ENCODE data around the gene DHRS7C.

The DHRS7C gene

DNA sequence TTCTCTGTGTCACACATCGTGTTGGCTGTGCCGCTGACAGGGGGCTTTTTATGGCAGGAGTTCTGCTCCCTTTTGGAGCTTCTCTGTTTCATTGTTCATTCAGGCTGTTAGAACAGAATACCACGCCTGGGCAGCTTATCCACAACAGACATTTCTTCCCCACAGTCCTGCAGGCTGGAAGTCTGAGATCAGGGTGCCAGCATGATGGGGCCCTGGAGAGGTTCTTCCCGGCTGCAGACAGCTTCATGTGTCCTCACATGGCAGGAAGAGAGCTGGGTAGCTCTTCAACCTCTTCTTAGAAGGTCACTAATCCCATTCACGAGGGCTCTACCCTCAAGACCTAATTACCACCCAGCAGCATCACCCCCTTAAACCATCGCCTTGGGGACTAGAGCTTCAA is 65.1 kb downstream of the DHRS7C start:
- DNase-seq (ENCODE audit: low read depth): no peak
- H3K4me3 ChIP-seq (ENCODE audit: low read depth, low read length): no peak overlapping the region
- TF ChIP-seq, protein P1, sequence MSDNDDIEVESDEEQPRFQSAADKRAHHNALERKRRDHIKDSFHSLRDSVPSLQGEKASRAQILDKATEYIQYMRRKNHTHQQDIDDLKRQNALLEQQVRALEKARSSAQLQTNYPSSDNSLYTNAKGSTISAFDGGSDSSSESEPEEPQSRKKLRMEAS (IDR thresholded peaks at IDR 0.05; ENCODE audit: low read depth, low read length): no peak
- TF ChIP-seq, protein P2, sequence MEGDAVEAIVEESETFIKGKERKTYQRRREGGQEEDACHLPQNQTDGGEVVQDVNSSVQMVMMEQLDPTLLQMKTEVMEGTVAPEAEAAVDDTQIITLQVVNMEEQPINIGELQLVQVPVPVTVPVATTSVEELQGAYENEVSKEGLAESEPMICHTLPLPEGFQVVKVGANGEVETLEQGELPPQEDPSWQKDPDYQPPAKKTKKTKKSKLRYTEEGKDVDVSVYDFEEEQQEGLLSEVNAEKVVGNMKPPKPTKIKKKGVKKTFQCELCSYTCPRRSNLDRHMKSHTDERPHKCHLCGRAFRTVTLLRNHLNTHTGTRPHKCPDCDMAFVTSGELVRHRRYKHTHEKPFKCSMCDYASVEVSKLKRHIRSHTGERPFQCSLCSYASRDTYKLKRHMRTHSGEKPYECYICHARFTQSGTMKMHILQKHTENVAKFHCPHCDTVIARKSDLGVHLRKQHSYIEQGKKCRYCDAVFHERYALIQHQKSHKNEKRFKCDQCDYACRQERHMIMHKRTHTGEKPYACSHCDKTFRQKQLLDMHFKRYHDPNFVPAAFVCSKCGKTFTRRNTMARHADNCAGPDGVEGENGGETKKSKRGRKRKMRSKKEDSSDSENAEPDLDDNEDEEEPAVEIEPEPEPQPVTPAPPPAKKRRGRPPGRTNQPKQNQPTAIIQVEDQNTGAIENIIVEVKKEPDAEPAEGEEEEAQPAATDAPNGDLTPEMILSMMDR (IDR thresholded peaks at IDR 0.05; ENCODE audit: low read depth, low read length): no peak
- TF ChIP-seq MYC (IDR thresholded peaks at IDR 0.05; ENCODE audit: low read depth, low read length) (no peak), POLR2A (IDR thresholded peaks at IDR 0.05; ENCODE audit: extremely low read depth, insufficient read length) (no peak)

DNA sequence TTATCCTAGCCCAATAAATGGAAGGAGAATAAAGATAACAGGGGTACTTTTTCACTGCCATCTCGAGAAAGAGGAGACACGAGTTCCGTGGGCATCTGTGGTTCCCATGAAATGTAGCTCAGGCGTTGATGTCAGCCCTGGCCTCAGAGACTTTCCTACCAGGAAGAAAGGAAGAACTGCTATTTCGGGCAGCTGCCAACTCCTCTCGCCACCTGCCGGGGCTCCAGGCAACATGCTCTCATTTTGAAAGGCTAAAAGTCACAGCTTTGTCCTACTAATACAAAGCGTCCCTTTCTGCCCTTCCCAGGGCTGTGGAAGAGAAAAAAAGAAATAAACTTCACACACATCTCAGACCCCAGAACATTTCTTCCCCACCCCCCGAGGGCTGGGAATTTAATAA is 65.8 kb downstream of the DHRS7C start:
- no peak overlapping the region for H3K4me3 ChIP-seq (ENCODE audit: low read depth, low read length)
- TF ChIP-seq MYC (IDR thresholded peaks at IDR 0.05; ENCODE audit: low read depth, low read length): no peak
- TF ChIP-seq, protein P1 (IDR thresholded peaks at IDR 0.05; ENCODE audit: low read depth, low read length): no peak
- no peak for TF ChIP-seq POLR2A (IDR thresholded peaks at IDR 0.05; ENCODE audit: extremely low read depth, insufficient read length)
- TF ChIP-seq, protein P2 (IDR thresholded peaks at IDR 0.05; ENCODE audit: low read depth, low read length): no peak
- DNase-seq (ENCODE audit: low read depth): no peak
